Dedifferentiated amniotic fluid mesenchymal stem cell (primary cell): ENCODE measurements around the gene POLA1.
"Not testable (repeated sequence)": the region's sequence is repeated elsewhere in the genome, so short reads cannot be mapped to it uniquely, and the experiment has no call there.

ENCODE experiments used
- DNase-seq: peaks from one replicate; pipeline ENCODE4 v3.0.0-alpha.2; 2016; ENCODE audit errors: extremely low spot score

The POLA1 gene

GRCh38 chrX:24799565-24799964, 105.8 kb downstream of the POLA1 start:
- DNase-seq: no peak

DNA sequence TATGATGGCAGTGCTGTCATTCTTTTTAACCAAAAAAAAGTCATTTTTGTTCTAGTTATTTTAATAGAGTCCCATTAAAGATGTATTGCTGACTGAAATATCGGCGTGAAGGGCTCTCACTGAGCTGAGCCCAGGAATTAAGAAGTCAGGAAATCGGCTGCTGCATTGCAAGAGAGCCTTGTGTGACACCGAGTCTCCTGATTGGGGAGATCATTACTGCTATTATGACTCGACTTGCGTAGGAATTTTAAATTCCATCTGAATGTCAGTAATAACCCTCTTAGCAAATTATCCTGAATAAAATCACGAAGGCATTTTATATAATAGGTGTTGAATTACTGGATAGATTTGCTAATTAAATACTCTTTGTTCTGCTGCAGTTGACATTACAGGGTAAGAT, 111.5 kb downstream of the POLA1 start:
- no peak for DNase-seq

DNA sequence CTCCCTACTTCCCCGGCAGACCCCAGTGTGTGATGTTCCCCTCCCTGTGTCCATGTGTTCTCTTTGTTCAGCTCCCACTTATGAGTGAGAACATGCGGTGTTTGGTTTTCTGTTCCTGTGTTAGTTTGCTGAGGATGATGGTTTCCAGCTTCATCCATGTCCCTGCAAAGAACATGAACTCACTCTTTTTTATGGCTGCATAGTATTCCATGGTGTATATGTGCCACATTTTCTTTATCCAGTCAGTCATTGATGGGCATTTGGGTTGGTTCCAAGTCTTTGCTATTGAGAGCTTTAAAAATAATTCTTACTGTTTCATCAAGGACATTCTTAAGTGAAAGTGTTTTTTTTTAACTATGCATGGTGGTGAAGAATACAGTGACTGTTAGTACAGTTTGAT, 126.1 kb downstream of the POLA1 start:
- DNase-seq: not testable (repeated sequence)

- no peak for DNase-seq
These were observed 134.4 kb downstream of the POLA1 start for GRCh38 chrX:24828147-24828546.

- no peak for DNase-seq
These were observed 134.9 kb downstream of the POLA1 start for GRCh38 chrX:24828600-24828999.

GRCh38 chrX:24833695-24834094, 140.0 kb downstream of the POLA1 start:
- DNase-seq: no peak

DNA sequence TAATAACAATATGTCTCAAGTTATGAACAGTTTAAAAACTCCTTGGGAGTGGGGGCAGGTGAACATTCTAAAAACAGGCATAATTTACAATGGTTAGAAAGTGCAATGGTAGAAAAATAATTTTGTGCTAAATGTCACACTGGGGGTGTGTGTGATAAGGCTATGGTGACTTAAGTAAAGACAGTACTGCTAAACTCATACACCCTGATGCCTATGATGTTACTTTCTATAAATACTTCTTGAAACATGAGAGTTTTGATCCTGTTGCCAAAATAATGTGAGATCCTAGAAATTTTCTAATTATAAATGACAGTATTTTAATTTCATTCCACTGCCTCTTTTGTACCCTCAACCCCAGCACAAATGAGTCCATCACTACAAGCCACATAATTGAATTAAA, 144.2 kb downstream of the POLA1 start:
- no peak for DNase-seq

GRCh38 chrX:24838629-24839028, 144.9 kb downstream of the POLA1 start:
- peak; percentile 49 for DNase-seq

- no peak for DNase-seq
These were observed 145.6 kb downstream of the POLA1 start for GRCh38 chrX:24839331-24839730.

DNA sequence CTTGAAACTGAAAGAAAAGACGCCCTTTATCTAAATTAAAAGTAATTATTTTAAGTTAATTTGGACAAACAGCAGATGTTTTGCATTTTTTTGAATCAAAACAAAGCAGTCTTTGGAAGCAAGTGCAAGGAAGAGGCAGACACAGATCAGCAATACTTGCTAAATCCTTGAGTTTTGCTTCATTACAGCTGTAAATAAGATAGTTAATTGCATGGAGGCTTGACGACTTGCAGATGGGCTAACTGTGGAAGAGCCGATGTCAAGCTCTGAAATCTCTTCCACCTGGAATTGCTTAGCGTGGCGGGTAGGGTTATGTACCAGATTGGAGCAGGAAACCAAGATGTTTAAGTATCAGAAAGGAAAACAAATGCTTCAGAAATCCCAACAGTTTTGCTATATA, 148.8 kb downstream of the POLA1 start:
- no peak for DNase-seq

GRCh38 chrX:24846550-24847150, 152.9 kb downstream of the POLA1 start:
- DNase-seq: no peak

- no peak for DNase-seq
These were observed 157.6 kb downstream of the POLA1 start for GRCh38 chrX:24851289-24851688.

DNA sequence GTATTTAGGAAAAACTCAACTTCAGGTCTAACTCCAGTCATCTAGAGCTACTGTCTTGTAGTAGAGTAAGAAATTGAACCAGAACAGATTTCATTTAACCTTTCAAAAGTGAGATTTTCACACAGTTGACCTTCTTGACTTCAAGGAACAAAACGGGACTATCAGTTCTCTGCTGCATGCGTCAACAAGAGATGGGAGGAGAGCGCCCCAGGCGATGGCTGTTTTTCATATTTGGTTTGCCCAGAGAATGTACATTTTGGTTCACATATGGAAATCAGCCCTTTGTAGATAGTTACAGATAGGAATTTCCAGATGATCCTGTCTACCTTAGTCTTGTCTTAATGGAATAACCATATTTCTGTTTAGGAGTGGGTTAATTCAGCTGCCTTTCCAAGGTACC, 158.1 kb downstream of the POLA1 start:
- no peak for DNase-seq

- no peak for DNase-seq
These were observed 164.5 kb downstream of the POLA1 start for GRCh38 chrX:24858004-24858746.

- no peak for DNase-seq
These were observed 165.6 kb downstream of the POLA1 start for GRCh38 chrX:24859211-24859841.

DNA sequence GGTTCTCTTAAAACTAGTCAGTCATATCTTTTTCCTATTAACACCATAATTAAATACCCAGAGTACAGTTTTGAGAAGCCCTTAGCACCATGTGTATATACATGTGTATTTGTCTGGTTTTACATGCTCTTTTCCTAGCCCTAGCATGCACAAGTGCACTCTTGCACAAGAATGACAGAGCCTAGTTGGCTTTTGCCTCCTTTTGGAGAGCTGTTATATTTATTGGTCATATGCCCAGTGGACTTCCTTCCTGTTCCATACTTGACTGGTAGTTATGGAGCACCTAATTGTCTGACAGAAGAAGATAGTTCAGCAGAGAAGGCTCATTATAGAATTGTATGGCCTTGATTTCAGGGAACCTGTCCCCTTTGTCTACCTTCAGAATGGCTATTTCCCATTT, 166.4 kb downstream of the POLA1 start:
- DNase-seq: no peak

DNA sequence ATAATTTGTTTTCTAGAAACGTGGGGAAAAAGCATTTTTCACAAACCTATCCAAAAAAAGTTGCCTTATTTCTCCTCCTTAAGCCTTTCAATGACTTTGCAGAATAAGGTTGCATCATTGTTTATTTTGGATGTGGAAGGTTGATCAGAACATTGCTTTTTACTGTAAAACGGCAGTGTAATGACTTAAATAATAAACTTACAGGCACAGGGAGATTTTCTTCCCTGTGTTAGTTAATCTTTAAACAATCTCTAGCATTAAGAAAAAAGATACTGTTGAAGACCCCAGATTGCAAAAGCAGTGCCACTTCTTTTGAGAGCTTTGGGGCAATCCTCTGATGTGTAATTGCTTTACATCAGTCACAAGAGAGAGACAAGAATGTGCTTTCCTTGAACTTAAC, 168.6 kb downstream of the POLA1 start:
- DNase-seq: no peak

DNA sequence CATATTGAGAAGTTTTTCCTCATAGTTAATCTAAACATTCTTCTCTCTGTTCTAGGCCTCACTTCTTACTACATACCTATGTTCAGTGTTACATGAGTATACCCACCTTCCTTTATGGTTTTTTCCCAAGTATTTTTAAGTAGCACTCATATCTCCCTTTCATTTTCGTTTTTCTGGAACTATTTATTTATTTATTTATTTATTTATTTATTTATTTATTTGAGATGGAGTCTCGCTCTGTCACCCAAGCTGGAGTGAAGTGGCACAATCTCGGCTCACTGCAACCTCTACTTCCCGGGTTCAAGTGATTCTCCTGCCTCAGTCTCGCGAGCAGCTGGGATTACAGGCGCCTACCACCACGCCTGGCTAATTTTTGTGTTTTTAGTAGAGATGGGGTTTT, 170.1 kb downstream of the POLA1 start:
- not testable (repeated sequence) for DNase-seq

DNA sequence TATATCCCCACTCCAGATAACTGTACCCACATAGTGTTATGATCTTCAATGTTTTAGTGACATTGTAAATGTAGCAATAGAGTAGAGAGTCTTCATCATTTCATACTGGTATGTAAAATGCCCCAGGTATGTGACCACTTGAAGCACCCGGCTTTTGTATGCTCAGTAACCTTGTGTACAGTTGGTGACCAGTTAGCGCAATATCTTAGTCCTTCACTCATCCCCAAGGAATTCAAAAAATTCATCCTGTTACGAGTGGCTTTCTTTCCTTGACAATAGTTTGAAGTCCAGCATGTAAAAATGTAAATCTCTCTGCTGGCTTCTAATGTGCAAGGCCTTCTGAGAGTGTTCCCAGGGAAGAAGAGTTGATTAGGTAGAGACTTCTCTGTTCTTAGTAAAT, 176.4 kb downstream of the POLA1 start:
- no peak for DNase-seq

DNA sequence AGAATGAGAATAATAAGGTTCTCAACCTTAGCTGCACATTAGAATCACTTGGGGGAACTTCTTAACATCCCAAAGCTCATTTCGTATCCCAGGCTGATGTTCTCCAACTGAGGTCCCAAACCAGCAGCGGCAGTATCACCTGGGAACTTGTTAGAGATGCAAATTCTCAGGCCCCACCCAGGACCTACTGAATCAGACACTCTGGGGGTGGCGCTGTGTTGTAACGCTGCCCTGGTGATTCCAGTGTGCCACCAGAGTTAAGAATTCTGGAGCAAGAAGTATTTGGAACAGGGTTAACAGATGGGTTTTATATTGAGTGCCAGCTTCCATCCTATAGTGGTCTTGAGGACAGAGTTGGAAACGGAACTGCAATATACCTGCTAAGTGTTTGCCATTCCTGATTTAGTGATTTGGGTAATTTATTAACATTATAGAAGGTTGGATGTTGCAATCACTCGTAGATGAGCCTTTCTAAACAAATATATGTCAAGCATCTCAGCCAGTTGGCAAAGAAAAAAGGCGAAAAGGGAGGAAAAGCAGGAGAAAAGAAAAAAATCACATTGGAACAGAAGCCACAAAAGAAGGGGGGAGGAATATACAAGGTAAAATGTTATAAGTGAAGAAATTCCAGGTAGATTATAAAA, 181.0 kb downstream of the POLA1 start:
- DNase-seq: no peak

- DNase-seq: no peak
These were observed 183.0 kb downstream of the POLA1 start for GRCh38 chrX:24876530-24877287.

DNA sequence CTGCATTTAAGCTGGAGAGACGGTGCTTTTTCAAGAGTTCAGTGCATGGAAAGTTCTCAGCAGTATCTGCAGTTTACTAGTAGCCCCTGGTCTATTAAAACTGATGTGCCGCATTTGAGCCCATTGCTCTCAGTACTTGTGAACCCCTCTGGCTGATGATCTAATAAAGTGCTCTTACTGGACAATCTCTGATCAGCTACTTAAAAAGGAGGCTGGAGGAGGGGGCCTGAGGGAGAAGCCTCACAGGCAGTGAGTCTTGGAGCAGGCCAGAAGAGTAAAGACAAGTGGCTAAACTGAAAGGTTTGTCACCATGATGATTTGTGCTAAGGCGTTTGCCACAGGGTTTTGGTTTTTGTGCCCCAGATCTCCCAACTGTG, 183.6 kb downstream of the POLA1 start:
- no peak for DNase-seq
